22Rv1 (cell line): ENCODE results near the gene KRTAP10-10.
"Not testable (repeated sequence)": the region's sequence is repeated elsewhere in the genome, so short reads cannot be mapped to it uniquely, and the experiment has no call there.

Source experiments
- H3K27ac ChIP-seq: fragments of 450-650 bp; 2 replicates; pipeline ENCODE4 v1.5.1; 2017
- CTCF ChIP-seq: fragments of 450-650 bp; IDR thresholded peaks from 2 replicates; pipeline ENCODE4 v1.5.1; 2017; ENCODE audit warnings: mild to moderate bottlenecking
- ZFX ChIP-seq: fragments of 450-650 bp; IDR thresholded peaks from 2 replicates; pipeline ENCODE4 v1.6.1; 2017; ENCODE audit warnings: antibody characterized with exemption, borderline replicate concordance

The KRTAP10-10 gene

DNA sequence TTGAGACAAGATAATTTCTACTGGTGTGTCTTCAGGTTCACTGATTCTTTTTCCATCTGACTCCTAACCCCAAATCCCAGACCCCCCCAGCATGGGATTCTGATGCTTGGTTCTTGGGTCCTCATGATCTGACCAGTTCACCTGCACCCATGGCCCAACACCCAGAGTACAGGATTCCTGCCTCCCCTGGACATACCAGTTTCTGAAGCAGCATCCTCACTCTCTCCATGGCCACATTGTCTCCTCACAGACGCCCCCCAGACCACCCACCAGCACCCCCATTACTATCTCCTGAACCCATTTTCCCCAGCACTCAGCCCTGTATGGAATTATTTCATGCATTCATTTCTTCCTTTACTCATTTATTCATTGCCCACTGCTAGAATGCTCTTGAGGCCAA is 19.7 kb downstream of the KRTAP10-10 start:
- H3K27ac ChIP-seq: no peak overlapping the region
- no peak for TF ChIP-seq CTCF
- TF ChIP-seq ZFX: no peak

DNA sequence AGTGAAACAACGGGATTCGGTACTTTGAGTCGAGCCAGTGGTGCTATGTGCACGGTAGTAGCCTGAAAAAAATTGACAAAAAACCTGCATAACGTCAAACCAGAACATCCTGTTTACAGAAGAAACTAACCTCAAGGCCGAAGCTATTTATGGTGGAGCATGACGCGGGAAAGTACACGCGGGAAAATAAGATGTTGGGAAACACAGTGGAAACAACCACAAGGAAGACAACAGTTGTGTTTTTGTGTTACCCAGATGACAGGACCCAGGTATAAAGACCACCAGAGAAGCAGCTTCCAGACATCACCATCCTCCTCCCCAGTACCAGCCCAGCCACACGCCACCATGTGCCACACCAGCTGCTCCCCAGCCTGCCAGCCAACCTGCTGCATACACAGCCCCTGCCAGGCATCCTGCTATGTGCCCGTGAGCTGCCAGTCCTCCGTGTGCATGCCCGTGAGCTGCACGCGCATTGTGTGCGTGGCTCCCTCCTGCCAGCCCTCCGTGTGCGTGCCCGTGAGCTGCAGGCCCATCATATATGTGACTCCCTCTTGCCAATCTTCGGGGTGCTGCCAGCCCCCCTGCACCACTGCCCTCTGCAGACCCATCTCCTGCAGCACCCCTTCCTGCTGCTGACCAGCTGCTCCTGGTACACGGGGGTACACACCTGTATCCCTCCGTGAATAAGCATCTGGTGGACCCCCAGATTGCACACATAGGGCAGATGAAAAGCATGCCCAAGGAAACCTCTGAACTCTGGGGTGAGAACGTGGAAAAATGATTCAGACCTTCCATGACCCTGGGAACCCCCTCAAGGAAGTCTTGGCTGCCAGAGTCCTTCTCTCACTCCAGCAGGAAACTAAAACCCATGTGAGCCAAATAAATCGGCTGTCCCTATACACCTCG is 20.7 kb downstream of the KRTAP10-10 start, which contains the start of gene KRTAP12-3:
TSS of gene KRTAP12-3 (plus strand) at position 298 of the 906 bp plus-strand sequence. CDS start at position 346, 48 bp downstream.
- TF ChIP-seq CTCF (no peak), ZFX (no peak)
- no peak within 1 kb of the TSS for H3K27ac ChIP-seq

DNA sequence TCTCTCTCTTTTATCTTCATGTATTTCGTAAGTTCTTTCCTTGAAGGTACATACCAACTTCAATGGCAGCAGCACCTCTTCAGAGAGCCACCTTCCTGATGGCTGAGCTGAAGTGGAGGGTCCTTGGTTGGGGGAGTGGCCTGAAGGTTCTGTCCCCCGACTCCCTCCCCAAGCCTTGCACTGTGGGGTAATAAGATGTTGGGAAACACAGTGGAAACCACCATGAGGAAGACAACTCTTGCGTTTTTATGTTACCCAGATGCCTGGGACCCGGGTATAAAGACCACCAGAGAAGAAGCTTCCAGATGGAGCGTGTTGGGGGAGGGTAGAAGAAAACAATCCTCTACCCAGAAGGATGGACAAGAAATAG is 21.4 kb downstream of the KRTAP10-10 start:
- H3K27ac ChIP-seq: no peak overlapping the region
- no peak for TF ChIP-seq ZFX
- TF ChIP-seq CTCF: no peak

GRCh38 chr21:44658913-44659595 is 21.9 kb downstream of the KRTAP10-10 start:
- no peak overlapping the region for H3K27ac ChIP-seq

DNA sequence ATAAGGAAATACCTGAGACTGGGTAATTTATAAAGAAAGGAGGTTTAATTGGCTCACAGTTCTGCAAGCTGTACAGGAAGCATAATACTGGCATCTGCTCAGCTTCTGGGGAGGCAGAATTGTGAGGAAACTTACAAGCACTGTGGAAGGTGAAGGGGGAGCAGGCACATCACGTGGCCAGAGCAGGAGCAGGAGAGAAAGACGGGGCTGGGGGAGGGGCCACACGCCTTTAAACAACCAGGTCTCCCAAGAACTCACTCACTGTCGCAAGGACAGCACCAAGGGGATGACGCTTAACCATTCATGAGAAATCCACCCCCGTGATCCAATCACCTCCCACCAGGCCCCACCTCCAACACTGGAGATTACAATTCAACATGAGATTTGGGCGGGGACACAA is 24.4 kb downstream of the KRTAP10-10 start:
- not testable (repeated sequence) for H3K27ac ChIP-seq

More at GRCh38 chr21:44658913-44659595, 21.9 kb downstream of the KRTAP10-10 start:
- TF ChIP-seq CTCF (no peak), ZFX (no peak)

DNA sequence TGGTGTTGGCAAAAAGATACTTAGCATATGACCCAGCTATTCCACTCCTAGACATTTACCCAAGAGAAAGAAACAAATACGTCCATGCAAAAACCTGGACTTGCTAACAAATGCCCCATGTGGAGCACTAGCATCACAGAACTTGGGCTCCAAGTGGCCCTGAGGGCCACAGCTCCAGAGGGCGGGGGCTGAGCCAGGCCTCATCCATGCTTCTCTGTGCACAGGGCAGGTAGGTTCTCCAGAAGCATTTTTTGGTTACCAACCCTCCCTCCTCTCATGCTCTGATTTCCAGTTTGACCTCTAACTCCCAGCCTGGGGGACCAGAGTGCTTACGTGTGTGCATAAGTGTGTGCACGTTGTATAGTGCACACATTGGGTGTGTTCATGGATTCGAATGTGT is 27.5 kb downstream of the KRTAP10-10 start:
- no peak overlapping the region for H3K27ac ChIP-seq
- TF ChIP-seq ZFX: no peak
- no peak for TF ChIP-seq CTCF

DNA sequence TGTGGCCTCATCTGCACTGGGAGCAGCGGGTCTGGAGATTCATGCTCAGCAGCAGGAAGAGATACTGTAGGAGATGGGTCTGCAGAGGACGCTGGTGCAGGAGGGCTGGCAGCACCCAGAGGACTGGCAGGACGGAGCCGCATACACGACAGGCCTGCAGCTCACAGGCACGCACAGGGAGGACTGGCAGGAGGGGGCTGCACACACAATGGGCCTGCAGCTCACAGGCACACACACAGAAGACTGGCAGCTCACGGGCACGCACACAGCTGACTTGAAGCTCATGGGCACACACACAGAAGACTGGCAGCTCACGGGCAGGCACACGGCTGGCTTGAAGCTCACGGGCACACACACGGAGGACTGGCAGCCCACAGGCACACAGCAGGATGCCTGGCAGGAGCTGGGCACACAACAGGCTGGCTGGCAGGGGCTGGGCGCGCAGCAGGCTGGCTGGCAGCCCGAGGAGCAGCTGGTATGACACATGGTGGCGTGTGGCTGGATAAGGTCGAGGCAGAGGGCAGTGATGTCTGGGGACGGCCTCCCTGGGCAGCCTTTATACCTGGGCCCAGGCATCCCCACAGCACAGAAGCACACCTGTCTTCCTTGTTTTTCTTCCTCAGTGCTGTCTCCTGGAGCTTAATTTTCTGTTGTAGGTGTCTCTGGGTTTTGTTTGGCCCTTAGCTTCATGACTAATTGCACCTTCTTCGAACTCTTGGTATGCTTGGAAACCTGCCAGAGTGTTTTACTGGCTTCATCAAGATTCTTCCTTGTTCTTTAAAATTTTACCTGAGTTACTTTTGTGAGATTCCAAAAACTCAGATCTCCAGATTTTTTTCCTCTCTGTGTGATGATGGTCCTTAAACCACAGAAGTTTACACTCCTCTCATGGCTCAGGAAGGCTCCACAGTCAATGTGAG is 29.5 kb downstream of the KRTAP10-10 start, which contains the start of gene KRTAP12-2:
TSS of gene KRTAP12-2 (minus strand) at position 527 of the 920 bp plus-strand sequence. CDS start at position 486, 41 bp downstream.
- TF ChIP-seq CTCF (no peak), ZFX (no peak)
- H3K27ac ChIP-seq: no peak within 1 kb of the TSS
